GM11168 (cell line): Measurements from ENCODE around the gene ATP13A2.
"Not testable (repeated sequence)": the region's sequence is repeated elsewhere in the genome, so short reads cannot be mapped to it uniquely, and the experiment has no call there.

Source experiments
- in situ Hi-C: fragments of 300-500 bp; cut with MboI; formaldehyde crosslinking; loops from one replicate; pipeline ENCODE4 v1.12.0; 2022; ENCODE audit warnings: low sequenced_read_pairs; ENCODE audit not compliant: unreplicated experiment

Gene ATP13A2

DNA sequence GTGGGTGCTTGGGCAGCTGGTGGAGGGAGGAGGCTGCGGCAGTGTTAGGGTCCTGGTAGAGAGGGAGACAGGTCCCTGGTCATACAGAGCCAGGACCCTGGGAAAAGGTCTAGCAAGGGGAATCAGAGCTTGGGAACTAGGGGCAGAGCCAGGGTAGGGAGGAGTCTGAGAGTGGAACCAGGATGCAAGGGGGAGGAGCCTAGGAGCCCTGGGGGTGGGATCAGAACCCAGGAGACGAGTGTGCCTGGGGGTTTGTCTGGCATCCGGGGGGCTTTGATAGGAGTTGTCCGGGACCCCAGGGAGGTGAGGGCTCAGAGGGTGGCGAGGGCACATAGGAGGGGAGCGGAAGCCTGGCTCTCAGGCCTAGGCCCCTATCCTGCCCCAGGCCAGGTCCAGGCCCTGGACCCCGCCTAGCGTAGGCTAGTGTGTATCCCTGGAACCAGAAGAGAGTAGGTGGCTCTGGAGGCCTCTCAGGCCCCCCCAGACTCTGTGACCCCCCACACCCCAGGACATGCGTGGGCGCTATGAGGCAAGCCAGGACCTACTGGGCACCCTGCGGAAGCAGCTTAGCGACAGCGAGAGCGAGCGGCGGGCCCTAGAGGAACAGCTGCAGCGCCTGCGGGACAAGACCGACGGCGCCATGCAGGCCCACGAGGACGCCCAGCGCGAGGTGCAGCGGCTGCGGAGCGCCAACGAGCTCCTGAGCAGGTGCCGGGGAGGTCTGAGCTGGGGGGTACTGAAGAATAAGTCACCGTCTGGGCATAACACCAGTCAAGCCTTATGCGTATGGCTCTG lies 72.1 kb downstream of the ATP13A2 start:
- in situ Hi-C loops: loop anchor here (5.0 kb wide), 1 partner anchor 317 kb away; no protein-coding TSS in a partner anchor

DNA sequence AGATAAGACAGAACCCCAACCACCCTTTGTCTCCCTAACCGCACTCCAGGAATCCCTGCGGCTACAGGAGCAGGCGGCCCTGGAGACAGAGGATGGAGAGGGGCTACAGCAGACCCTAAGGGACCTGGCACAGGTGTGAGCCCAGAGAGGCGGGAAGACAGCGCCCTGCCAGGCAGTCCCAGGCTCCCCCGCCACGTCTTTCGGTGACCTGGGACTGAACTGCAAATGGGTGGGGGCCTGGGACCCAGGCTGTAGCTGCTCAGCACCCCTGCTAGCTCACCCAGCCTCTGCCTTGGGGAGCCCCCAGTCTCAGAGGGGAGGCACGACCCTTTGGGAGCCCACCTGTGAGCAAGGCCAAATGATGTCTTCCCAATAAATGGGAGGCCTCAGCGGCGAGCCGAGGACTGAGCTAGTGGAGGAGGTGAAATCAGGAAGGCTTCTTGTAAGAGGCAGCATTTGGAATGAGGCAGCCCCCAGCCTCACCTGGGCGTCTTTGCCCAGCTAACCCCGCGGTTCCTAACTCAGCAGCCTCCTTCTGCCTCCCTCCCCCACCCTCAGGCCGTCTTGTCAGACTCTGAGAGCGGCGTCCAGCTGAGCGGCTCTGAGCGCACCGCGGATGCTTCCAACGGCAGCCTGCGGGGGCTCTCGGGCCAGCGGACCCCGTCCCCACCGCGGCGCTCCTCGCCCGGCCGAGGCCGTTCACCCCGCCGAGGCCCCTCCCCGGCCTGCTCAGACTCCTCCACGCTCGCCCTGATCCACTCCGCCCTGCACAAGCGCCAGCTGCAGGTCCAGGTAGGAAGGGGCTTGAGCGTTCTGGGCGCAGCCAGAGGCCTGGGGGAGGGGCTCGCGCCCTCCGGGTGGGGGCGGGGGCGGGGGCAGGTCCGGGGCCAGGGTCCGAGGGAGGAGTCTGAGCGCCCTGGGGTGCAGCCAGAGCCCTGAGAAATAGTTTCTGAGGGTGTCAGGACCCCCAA lies 73.1 kb downstream of the ATP13A2 start:
- in situ Hi-C loops: no loop called here

DNA sequence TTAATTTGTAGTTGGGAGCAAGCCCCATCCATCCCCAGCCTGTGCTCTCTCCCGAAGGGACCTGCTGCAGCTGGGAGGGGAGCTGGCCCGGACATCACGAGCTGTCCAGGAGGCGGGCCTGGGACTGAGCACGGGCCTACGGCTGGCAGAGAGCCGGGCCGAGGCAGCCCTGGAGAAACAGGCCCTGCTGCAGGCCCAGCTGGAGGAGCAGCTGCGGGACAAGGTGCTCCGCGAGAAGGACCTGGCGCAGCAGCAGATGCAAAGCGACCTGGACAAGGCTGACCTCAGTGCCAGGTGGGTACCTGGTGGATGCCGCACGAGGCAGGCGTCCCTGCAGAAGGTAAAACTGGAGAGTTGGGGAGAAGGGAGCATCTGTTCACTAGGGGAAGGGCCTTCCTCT lies 75.1 kb downstream of the ATP13A2 start:
- in situ Hi-C loops: not testable (repeated sequence)
